Measurements from ENCODE around the gene ANKRD24. TPM values are rescaled to one million over a fixed set of nuclear protein-coding genes. Genes with fewer than 3 reads are reported as not detected.
"Not testable (repeated sequence)": the region's sequence is repeated elsewhere in the genome, so short reads cannot be mapped to it uniquely, and the experiment has no call there.

Gene ANKRD24
- polyA plus RNA-seq, 4 donors: 0.95 to 1.8 (median 1.4) TPM

DNA sequence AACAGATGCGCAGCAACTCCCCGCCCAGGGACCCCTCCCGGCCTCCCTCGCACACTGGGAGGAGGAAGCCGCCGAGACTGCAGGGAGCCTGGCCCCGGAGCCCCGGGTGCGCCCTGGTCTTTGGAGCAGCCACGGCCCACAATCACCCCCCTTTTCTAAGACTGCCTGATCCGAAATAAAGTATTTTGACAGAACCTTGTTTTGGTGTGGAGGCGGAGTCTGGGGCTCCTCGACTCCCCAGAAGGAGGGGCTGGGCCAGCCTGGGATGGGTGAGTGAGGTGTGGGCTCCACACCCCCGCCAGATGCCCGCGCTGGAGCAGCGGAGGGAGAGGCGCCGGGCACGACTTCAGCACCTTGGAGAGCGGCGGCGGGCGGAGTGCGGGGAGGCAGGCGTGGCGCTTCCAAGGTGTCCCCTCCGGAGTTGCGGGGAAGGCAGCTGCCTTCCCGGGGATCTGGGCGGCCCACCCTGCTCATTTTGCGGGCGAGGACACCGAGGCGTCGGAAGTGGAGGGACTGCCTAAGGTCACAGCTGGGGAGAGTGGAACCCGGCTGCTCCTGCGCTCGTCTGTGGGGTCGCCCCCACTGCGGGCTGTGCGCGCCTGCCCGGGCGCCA lies 9.5 kb upstream of the ANKRD24 start:
- DNase-seq (ENCODE audit: low read depth in 4 of 4, low spot score in 2 of 4): no peak

DNA sequence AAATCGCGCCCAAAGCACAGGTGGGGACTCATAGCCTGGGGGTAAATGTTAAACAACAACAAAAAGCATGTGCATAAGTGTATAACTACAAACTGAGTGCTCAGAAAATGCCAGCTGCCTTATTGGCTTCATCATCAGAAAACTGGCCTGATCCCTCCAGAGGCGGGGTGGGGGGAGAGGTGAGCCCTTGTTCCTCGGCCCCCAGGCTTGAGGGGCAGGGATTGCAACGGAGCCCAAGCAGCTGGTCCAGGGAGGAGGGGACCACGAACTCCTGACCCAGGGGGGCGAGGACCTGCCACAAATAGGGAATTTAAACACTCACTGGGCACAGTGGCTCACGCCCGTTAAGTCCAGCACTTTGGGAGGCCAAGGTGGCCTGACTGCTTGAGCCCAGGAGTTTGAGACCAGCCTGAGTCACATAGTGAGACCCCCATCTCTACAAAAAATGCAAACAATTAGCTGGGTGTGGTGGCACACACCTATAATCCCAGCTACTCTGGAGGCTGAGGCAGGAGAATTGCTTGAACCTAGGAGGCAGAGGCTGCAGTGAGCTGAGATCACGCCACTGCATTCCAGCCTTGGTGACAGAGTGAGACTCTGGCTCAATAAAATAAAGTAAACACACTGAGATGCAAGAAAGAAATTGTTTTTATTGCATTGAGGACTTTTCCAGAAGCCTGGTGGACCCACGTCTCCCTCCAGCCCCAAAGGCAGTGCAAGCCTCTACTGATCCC lies 8.8 kb upstream of the ANKRD24 start:
- no peak for DNase-seq (ENCODE audit: low read depth in 4 of 4, low spot score in 2 of 4)

DNA sequence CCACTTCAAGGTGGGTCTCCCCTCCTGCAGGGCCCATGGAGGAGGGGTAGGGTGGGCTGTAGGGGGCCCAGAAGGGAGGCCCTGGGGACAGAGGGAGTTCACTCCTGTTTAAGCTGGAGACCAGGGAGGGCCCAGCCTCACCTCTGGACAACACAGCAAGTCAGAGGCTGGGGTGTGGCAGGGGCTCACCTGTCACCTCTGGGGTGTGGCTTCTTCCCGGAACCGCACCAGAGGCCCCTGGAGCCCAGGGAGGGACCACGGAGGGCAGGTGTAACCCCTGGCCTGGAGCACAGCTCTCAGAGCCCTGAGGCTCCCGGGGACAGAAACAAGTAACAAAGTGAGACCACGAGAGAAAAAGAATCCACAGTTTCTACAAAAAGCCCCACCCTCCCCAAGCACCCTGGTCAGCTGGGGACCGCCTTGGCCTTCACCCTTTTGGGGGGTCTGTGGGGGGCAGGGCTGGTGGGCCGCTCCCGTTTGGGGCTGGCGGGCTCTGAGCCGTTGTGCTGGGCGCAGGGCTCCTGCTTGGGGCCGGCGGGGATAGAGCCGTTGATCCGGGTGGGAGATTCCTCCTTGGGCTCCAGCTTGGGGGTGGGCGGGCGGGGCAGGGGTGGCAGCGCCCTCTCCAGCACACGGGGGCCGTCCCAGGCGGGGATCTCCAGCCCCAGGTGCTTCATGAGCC lies 8.1 kb upstream of the ANKRD24 start:
- DNase-seq (ENCODE audit: low read depth in 4 of 4, low spot score in 2 of 4): no peak

DNA sequence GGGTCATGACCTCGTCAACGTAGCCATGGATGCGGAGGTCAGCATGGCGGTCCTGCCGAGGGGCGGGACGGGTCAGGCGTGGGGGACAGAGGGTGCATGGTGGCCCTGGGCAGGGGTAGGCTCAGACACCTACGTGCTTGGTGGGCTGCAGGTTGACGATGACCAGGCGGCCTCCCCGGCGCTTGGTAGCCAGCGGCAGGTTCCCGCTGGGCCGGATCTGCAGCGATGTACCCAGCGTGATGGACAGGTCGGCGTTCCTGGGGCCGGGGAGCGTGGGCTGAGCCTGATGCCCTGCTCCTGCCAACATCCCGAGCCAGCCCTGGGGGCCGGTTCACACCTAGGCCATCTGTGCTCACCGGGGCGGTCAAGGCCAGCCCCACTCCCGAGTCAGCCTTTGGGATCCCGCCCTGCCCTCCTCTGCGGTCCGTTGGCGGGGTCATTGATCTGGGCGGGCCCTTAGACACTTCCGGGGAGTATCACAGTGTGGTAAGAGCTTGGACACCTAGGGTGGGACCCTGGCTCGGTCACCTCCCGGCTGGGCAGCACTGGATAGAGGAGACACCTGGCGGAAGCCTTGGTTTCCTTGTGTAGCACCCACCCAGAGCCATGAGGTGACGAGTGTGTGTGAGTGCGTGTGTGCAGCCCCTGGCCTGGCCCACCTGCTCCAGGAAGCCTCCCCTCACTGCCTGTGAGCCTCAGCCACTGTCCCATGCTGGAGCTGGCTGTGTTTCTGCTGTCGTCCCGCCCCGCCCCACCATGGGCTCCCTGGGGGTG lies 7.4 kb upstream of the ANKRD24 start:
- no peak for DNase-seq (ENCODE audit: low read depth in 4 of 4, low spot score in 2 of 4)

DNA sequence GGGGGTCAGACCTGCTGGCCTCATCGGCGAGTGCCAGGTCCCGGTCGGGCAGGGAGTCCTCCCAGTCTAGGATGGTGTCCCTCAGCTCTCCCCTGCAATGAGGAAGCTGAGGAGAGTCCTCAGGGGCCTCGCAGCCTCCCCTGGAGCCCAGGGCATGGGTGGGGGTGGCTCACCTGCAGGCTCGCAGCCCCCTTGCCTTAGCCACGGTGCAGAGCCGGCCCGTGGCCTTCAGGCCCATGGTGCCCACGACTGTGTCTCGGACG lies 6.9 kb upstream of the ANKRD24 start:
- no peak for DNase-seq (ENCODE audit: low read depth in 4 of 4, low spot score in 2 of 4)

DNA sequence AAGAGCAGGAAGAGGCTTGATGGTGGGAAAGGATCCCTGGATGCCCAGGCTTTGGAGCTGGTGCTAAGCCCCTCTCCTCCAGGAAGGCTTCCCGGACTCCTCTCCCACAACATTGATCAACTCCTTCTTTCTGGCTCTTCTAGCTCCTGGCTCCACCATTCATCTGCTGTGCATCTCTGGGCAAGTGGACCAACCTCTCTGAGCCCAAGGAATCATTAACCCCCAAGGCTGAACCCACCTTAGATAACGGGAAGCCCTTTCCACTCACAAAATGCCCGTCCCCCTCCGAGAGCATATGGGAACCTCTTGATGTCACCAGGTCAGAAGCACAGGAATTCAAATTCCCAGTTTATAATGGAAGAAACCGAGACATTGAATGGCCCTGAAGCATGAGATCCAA lies 5.3 kb upstream of the ANKRD24 start:
- DNase-seq (ENCODE audit: low read depth in 4 of 4, low spot score in 2 of 4): no peak

DNA sequence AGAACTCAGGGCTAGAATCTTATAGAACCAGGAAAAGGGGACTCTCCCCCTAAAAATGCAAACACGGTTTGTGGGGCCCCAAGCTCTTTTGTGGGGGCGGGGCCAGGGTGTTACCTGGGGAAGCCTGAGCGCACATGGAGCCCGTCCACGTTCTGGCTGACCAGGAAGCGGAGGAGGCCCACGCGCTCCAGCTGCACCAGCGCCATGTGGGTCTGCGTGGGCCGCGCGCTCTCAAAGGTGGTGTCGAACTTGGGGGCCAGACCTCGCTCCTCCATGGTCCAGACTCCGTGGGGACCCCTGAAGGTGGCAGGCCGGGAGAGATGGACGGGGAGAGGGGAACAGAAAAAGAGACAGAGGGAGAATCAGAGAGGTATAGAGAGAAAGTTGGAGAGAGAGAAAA lies 3.5 kb upstream of the ANKRD24 start:
- DNase-seq (ENCODE audit: low read depth in 4 of 4, low spot score in 2 of 4): no peak

DNA sequence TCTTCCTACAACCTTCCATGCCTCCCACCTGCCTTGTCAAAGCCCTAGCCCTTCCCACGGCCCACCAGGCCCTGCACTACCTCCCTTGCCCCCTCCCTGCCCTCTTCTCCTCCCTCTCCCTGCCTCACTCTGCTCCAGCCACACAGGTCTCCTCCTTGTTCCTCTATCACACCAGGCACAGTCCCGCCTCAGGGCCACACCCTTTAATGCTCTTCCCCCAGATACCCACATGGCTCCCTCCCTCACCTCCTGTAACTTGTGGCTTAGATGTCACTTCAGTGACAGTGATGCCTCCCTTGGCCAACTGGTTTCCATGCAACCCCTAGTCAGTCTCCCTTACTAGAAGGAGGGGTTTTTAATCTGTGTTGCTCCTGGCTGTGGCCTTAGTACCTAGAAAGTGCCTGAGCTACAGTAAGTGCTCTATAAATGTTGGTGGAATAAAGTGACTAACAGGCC lies 1.4 kb upstream of the ANKRD24 start:
- DNase-seq (ENCODE audit: low read depth in 4 of 4, low spot score in 2 of 4): no peak

DNA sequence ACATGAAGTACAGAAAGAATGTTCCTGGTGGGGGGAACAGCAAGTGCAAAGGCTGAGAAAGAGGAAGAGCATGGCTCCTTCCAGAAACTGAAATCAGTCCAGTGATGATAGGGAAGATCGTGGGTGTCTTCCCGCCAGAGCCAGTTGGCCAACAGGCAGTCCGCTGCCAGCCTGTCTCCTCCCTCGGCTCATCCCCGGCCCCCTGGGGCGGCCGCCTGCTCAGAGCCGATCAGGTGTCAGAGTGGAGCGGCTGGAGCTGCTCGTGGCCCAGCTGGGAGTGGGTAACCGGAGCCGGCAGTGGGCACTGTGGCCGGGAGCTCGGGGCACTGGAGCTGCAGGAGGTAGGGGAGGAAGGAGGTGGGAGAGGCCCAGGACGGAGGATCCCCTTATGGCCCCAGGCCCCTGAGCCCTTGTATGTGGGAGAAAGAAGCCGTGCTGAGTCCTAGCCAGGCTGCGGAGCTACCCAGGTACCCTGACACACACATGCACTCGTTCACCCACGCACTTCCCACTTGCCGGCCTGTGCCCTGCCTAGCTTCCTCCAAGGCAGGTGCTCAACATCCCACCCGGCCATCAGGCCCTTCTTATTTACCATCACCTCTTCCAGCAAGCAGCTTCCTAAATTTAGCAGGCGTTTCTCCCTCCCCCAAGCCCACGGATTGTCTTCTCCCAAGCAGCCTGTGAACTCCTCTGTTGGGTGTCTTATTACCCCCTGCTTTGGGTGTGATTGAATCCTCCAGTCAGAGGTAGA lies 1.7 kb downstream of the ANKRD24 start:
- DNase-seq (ENCODE audit: low read depth in 4 of 4, low spot score in 2 of 4): no peak

DNA sequence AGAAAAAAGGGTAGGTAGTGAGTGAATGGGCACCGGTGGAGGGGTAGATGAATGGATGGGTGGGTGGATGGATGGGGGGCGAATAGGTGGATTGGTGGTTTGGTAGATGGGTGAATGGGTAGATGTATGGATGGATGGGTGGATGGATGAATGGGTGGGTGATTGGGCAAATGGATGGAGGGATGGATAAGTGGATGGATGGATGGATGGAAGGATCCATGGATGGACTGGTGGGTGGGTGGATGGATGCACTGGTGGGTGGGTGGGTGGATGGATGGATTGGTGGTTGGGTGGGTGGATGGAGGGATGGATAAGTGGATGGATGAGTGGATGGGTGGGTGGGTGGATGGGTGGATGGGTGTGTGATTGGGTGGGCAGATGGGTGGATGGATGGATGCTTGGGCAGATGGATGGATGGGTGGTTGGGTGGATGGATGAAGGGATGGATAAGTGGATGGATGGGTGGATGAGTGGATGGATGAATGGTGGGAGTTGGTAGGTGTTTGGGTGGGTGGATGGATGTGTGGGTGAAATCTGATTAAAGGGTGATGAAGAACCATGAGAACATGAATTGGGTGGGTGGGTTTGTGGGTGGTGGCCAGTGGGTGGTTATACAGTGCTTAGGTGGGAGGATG lies 2.3 kb downstream of the ANKRD24 start:
- DNase-seq (ENCODE audit: low read depth in 4 of 4, low spot score in 2 of 4): no peak

DNA sequence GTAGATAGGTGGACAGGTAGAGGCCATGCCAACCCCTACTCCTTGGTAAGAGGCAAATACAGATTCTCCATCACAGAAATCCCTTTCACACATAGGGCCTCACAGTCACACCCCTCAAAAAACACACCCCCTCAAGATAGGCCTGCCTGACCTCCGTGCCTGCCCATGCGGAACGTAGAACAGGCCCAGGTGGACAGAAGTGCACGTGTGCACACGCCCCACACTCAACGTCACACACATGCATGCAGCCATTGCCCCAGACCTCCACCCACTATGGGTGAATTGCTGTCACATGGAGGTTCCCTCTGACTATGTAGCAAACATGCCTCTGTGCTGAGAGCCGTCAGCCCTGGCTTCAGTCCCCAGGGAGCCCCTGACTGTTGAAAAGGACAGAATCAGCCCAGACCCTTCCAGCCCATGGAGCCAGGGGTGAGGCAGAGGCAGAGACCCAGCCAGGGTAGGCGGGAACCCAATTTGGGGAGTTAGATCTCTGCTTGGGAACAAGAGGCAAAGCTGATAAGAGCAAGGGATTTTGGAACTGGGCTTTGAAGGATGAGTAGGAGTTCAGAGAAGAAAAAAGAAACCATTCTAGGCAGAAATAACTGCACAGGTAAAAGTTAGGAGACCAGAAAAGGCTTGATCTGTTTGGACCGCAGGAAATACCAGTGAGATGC lies 3.1 kb downstream of the ANKRD24 start:
- no peak for DNase-seq (ENCODE audit: low read depth in 4 of 4, low spot score in 2 of 4)

DNA sequence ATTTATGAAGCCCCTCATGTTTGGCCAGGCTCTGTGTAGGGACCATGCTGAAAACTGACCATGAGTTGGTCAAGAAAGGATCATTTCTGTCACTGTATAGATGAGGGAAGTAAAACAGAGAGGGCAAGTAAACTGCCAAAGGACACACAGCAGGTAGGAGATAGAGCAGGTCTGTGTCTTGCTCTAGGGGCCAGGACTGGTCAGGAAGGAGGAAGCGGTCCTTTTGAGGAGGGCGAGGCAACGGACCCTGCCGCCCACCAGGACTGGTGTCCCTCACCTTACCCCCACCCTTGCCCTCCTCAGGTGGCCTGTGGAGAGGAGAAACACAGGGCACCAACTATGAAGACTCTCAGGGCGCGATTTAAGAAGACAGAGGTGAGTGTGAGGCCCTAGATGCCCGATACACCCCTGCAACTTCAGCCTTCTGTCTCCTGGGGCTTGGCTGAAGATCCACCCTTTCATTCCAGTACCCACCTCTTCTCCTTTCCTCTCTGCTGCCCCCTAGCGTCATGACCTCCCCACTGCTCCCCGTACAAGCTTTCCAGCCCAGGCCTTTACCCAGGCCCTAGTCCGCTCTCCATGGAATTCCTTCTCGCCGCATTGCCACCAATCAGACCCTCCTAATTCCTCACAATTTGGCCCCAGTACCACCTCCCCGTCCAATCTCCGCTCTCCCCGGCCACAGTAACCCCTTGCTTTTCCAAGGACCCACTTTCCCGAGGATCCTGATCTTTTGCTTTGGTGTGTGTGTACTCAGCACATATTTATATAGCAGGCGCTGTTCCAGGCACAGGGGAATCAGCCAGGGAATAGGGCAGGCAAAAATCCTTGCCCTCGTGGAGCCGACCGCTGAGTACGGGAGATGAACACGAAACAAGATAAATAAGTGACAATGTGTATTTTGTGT lies 3.9 kb downstream of the ANKRD24 start:
- peak in 1 of 4 donors; percentile 63 for DNase-seq (ENCODE audit: low read depth in 4 of 4, low spot score in 2 of 4)

DNA sequence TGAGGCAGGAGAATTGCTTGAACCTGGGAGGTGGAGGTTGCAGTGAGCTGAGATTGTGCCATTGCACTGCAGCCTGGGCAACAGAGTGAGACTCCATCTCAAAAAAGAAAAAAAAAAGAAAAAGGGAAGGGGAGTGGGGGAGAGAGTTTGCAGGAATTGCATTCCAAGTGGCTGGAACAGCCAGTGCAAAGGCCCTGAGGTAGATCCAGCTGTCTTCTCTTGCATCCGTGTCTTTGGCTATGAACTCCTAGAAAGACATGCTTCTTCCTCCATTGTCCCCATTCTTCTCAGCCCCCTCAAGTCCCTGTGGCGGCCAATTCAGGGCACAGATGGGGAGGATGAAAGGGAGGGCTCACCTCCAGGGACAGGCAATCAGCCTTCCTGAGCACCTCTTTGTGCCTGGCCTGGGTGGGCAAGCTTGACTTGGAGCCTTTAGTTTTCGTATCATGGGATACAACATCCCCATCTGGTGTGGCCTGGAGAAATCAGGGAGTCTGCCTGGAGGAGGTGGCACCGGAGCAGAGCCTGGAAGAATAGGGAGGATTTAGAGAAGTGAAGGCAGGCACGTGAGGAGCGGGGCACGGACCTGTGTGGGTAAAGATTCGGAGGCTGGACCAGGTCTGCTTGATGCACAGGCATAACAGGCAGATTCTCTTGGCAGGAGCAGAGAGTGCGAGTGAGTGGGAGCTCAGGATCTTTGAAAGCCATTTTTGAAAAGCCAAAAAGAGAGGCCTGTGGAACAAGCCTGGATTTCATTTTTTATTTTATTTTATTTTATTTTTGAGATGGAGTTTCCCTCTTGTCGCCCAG lies 5.0 kb downstream of the ANKRD24 start:
- DNase-seq (ENCODE audit: low read depth in 4 of 4, low spot score in 2 of 4): no peak

DNA sequence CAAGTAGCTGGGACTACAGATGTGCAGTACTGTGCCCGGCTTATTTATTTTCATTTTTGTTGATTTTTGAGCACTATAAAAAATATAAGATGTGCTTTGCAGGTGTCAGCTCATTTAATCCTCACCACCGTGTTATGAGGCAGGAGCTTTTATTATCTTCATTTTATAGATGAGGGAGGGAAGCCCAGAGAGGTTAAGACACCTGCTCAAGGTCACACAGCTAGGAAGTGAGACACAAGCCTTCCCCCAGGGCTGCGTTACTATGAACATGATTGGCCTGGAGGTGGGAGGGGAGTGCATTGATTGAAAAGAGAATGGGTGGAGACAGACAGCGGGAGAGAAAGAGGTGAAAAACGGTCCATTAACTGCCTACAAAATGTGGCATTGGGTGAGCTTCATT lies 7.2 kb downstream of the ANKRD24 start:
- no peak for DNase-seq (ENCODE audit: low read depth in 4 of 4, low spot score in 2 of 4)

DNA sequence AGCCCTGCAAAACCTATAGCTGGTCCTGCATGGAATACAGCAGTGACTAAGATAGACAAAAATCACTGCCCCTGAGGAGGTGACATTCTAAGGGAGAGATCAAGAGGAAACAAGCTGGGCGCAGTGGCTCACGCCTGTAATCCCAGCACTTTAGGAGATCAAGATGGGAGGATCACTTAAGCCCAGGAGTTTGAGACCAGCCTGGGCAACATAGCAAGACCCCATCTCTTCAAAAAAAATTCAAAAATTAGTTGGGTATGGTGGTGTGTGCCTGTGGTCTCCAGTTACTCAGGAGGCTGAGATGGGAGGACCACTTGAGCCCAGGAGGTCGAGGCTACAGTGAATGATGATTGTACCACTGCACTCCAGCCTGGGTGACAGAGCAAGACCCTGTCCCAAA lies 10.0 kb downstream of the ANKRD24 start:
- DNase-seq (ENCODE audit: low read depth in 4 of 4, low spot score in 2 of 4): not testable (repeated sequence)

DNA sequence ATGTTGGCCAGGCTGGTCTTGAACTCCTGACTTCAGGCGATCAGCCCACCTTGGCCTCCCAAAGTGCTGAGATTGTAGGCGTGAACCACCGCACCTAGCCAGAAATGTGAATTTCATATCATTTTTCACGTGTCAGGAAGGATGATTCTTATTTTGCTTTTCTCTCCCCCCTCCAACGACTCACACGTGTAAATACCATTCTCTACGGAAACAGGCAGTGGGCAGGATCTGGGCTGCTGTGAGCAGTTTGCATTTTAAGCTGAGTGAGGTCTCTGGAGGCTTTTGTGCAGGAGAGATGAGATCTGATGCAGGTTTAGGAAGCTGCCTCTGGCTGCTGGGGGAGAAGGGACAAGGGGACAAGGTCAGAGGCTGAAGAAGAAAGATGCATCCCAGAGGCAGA lies 11.9 kb downstream of the ANKRD24 start:
- DNase-seq (ENCODE audit: low read depth in 4 of 4, low spot score in 2 of 4): no peak

DNA sequence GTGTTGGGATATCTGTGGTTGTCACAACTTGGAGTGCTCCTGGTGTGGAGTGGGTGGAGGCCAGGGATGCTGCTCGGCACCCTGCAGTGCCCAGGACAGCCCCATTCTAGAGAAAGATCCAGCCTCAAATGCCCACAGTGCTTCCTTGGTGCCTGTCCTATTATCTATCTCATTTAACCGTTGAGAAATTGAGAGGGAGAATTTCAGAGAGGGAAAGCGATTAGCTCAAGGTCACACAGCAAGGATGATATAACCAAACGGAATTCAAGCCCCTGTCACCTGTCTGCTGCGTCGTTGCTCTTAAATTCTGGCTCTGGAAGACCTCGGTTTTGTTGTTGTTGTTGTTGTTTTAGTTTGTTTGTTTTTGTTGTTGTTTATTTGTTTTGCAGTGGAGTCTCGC lies 13.5 kb downstream of the ANKRD24 start:
- no peak for DNase-seq (ENCODE audit: low read depth in 4 of 4, low spot score in 2 of 4)

Data from left renal cortex interstitium (tissue), 4 donors.